GM19023 (cell line): ENCODE results near the gene TAF6.

Source experiments
- ATAC-seq: cut with Tn5 transposase; IDR thresholded peaks from one replicate; pipeline ENCODE4 v1.9.1; 2021; ENCODE audit warnings: mild to moderate bottlenecking, moderate library complexity; ENCODE audit not compliant: unreplicated experiment

Gene TAF6

DNA sequence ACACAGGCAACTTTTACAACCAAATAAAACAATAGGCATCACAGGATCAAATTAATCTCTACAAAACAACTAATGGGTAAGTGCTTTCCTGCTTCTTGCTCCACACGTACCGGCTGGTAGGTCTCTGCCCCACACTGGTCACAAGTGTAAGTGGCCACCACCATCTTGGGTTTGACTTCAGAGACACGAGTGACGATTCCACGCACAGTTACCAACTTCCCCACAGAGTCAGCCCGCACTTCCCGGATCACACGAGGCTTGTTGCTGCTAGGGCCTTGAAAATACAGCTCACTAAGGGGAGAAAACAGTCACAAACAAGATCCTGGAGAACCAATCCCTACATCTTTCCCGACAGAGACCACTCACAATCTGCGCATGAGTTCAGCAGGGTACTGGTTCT, 20.2 kb downstream of the TAF6 start:
- ATAC-seq, result no peak

- ATAC-seq, result no peak
Observed at GRCh38 chr7:100095704-100096103, 23.5 kb downstream of the TAF6 start.

DNA sequence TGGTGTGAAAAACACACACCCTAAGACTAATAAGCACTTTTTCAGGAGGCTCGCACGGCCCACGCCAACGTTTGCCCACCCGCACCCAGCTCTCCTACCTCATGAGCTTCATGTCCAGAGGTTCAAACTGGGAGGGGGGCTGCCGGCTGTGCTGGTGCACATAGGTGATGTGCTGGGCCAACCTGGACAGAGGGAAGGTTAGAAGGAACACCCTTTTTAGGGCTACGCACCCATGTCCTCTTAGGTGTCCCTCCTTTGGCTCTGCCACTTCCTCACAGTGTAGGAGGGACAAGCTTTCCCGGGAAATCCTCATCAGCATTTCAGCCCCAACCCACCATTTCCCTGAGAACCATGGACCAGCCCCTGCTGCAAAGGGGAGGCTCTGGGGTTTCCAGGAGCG, 23.9 kb downstream of the TAF6 start:
- ATAC-seq, result no peak

GRCh38 chr7:100093925-100094486, 25.2 kb downstream of the TAF6 start:
- no peak for ATAC-seq

DNA sequence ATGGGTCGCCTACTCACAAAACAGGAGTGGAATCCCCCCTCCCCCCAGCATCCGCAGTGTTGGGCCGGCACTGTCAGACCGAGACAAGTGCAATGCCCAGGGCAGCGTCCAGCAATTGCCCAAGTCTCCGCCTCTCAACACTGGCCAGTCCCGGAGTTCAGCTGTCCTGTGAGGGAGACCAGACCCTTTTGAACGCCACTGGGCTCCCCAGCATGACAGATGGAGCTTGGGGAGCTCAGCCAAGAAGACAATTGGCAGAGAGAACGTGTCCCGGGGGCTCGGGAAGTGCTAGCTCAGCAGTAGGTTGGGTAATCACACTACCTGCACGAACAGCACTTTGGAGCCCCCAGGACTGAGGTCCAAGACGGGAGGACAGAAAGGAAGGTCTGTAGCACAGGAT, 25.7 kb downstream of the TAF6 start:
- no peak for ATAC-seq

DNA sequence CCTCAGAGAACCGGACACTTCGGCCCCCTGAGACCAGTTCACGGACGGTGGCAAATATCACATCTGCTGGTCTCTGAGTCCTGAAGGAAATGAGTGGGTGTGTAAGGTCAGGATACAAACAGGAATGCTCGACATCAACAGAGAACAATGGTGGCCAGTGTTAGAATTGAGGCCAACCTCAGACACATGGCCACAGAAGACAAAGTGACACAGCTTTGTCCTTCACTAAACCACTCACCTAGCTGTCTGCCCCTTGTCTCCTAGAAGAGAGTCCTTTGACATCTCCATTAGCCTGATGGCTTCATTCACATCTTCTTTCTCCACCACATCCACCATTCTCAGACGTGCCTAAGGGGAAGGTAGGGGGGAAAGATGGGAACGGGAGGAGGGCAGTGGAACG, 26.1 kb downstream of the TAF6 start:
- ATAC-seq, result no peak

DNA sequence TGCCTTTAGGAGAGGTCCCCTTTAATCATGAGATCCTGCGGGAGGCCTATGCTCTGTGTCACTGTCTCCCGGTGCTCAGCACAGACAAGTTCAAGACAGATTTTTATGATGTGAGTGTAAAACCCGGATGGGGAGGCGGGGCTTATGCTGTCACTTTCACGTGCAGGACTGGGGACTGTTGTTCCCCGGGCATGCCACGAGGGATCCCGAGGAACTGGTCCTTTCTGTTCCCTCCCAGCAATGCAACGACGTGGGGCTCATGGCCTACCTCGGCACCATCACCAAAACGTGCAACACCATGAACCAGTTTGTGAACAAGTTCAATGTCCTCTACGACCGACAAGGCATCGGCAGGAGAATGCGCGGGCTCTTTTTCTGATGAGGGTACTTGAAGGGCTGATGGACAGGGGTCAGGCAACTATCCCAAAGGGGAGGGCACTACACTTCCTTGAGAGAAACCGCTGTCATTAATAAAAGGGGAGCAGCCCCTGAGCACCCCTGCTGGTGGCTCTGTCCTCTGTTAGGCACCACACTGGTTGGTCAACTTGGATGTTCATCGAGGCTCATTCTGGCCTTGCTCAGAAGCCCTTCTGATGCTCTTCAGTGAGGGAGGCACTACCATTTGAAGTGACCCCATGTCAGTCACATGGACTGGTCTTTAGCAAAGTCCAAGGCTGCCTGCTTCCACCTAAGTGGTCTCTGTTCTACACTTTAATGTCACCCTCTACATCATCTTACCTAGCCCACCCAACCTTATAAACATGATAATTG, 27.6 kb downstream of the TAF6 start:
- no peak for ATAC-seq

- no peak for ATAC-seq
Observed at GRCh38 chr7:100090527-100091410, 28.4 kb downstream of the TAF6 start.

DNA sequence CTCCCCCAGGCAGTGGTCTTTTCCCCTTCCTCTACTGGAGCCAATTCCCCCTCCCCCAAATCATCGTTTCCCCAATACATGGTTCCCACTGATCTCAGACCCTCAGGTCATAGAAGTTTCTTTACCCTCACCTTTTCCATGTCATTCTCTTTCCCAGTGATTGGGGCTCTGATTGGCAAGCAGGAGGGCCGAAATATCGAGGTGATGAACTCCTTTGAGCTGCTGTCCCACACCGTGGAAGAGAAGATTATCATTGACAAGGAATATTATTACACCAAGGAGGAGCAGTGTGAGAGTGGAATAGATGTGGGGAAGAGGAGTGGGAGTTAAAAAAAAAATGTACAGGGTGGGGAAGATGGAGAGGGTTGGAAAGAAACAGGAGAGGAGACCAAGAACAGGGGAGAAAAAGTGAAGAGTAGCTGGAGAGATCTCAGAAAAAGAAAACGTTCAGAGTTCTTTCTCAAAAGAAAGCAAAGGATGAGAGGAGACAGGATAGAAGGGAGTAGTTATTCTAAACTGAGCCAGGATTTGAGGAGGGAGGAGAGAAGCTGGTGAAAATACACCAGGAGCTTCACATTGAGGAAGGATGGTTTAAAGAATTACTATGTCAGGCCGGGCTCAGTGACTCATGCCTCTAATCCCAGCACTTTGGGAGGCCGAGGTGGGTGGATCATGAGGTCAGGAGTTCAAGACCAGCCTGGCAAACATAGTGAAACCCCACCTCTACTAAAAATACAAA, 29.5 kb downstream of the TAF6 start:
- no peak for ATAC-seq

DNA sequence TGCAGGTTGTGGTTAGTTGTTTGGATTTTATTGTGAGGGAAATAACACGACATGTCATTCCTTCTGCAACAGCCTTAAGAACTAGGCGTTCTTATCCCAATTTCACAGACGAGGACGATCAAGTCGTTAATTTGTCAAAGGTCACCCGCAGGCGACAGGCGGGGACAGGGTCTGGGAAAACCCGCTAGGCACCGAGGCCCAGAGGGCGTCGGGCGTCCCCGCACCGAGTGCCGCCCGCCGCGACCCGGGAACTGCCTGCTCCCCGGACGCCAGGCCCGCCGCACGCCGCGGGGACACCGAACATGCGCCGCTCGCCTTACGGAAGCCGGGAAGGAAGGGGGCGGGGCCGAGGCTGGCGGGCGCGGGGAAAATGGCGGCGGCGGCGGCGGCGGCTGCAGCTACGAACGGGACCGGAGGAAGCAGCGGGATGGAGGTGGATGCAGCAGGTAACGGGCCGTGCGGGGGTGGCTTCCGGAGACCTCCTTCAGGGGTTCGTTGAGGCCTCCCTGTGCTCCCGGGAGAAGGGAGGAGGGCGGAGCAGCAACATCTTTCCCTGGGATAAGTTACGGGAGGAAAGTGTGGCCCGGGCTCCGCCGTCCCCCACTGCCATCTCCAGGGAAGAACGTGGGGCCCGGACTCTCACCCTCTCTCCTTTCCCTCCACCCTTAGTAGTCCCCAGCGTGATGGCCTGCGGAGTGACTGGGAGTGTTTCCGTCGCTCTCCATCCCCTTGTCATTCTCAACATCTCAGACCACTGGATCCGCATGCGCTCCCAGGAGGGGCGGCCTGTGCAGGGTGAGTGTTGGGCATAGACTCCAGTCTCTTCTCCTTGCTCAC, 30.3 kb downstream of the TAF6 start, which contains the start of gene COPS6:
COPS6 (plus strand) TSS at position 349 of the 837 bp plus-strand sequence; CDS start at position 371, 22 bp downstream.
- ATAC-seq, result peak; percentile 65

DNA sequence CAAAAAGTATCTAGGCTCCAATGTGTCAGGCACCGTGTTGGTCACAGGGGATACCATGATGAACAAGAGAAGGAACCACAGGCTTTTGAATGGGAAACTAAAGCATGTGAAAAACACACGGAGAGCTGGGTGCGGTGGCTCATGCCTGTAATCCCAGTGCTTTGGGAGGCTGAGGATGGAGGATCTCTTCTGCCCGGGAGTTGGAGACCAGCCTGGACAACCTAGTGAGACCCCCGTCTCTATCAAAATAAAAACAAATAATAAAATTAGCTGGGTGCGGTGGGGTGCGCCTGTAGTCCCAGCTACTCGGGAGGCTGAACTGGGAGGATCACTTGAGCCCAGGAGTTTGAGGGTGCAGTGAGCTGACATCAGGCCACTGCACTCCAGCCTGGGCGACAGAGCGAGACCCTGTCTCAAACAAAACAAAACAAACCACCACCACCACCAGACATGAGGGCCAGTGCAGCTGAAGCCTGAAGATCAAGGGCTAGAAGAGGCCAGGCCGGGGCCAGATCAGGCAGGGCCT, 31.0 kb downstream of the TAF6 start:
- peak; percentile 31 for ATAC-seq

- ATAC-seq, result no peak
Observed at GRCh38 chr7:100087055-100087750, 32.0 kb downstream of the TAF6 start.

DNA sequence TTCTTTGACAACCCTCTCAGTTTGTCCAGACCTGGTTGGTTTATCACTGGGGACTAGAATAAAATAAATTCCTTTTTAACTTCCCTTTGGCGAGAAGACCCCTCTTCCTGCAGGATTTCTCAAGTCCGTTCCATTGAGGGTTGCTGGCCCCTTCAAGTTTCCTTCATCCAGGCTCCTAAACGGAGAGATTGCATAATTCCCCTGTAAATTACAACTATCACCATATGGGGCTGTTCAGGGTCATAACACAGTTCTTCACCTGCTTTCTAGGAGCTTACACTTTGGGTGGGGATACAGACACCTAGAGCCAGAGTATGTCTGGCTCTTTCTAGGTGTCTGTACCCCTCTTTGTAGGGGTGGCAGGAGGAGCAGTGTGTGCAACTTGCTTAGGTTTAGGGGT, 33.6 kb downstream of the TAF6 start:
- ATAC-seq, result no peak

- ATAC-seq, result no peak
Observed at GRCh38 chr7:100082978-100083377, 36.2 kb downstream of the TAF6 start.

GRCh38 chr7:100081535-100082102, 37.5 kb downstream of the TAF6 start, which contains the start of gene ZNF3:
Gene ZNF3, minus strand, starts transcription at chr7:100081723. Its CDS starts 4,366 bp downstream, at chr7:100077357.
- ATAC-seq, result peak; percentile 76

- ATAC-seq, result no peak
Observed at GRCh38 chr7:100080907-100081534, 38.1 kb downstream of the TAF6 start.

GRCh38 chr7:100079024-100079560, 40.1 kb downstream of the TAF6 start:
- ATAC-seq, result no peak

- no peak for ATAC-seq
Observed at GRCh38 chr7:100077205-100077604, 42.0 kb downstream of the TAF6 start.
